Cardiac fibroblast (primary cell): ENCODE measurements around the gene BRPF1.

Experiments used
- DNase-seq, 2 donors: peaks; one replicate each; pipeline versions ENCODE4 v3.0.0 to v3.0.0-alpha.2; 2010; ENCODE audit warnings: low read depth in 2 of 2
- H3K4me3 ChIP-seq, 2 donors: replicated peaks in 1 of 2; 1 replicate in 1 of 2; 2 replicates in 1 of 2; pipeline ENCODE4 v1.5.1; 2011; ENCODE audit warnings: low read depth in 2 of 2, low read length in 2 of 2, mild to moderate bottlenecking in 2 of 2, moderate library complexity in 1 of 2
- TF ChIP-seq, protein P1 (sequence below): IDR thresholded peaks from one replicate; pipeline ENCODE4 v1.5.1; 2011; ENCODE audit warnings: low read depth, mild to moderate bottlenecking, low read length, inconsistent platforms

BRPF1 gene

GRCh38 chr3:9791127-9791526 lies 59.6 kb downstream of the BRPF1 start:
- no peak overlapping the region for H3K4me3 ChIP-seq
- no peak for DNase-seq
- TF ChIP-seq, protein P1, sequence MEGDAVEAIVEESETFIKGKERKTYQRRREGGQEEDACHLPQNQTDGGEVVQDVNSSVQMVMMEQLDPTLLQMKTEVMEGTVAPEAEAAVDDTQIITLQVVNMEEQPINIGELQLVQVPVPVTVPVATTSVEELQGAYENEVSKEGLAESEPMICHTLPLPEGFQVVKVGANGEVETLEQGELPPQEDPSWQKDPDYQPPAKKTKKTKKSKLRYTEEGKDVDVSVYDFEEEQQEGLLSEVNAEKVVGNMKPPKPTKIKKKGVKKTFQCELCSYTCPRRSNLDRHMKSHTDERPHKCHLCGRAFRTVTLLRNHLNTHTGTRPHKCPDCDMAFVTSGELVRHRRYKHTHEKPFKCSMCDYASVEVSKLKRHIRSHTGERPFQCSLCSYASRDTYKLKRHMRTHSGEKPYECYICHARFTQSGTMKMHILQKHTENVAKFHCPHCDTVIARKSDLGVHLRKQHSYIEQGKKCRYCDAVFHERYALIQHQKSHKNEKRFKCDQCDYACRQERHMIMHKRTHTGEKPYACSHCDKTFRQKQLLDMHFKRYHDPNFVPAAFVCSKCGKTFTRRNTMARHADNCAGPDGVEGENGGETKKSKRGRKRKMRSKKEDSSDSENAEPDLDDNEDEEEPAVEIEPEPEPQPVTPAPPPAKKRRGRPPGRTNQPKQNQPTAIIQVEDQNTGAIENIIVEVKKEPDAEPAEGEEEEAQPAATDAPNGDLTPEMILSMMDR, result no peak

DNA sequence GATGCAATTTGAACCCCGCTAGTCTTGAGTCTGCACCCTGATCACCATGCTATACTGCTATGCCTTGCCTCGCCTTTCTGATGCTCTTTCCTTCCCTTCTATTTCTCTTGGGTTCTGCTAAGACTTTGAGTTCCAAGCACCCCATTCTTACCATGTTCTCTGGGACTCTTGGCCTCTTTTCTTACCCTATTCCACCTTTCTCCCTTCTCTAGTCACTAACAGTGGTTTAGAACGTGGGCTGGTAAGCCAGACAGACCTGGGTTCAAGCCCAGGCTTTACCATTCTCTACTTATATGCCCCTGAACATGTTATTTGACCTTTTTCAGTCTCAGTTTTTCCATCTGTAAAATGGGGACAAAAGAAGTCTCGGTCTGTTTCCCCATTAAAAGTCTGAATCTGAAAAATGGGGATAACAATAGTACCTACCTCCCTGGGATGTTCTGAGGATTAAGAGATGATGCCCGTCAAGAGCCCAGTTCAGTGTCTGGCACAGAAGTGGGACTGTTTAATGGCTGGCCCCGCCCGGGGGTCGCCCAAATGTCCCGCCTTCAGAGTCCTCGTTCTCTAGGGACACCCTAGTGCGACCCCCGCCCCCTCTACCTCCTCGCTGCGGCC lies 60.4 kb downstream of the BRPF1 start:
- TF ChIP-seq, protein P1, result no peak
- H3K4me3 ChIP-seq, result peak overlapping the region; percentile 75 to 96

DNA sequence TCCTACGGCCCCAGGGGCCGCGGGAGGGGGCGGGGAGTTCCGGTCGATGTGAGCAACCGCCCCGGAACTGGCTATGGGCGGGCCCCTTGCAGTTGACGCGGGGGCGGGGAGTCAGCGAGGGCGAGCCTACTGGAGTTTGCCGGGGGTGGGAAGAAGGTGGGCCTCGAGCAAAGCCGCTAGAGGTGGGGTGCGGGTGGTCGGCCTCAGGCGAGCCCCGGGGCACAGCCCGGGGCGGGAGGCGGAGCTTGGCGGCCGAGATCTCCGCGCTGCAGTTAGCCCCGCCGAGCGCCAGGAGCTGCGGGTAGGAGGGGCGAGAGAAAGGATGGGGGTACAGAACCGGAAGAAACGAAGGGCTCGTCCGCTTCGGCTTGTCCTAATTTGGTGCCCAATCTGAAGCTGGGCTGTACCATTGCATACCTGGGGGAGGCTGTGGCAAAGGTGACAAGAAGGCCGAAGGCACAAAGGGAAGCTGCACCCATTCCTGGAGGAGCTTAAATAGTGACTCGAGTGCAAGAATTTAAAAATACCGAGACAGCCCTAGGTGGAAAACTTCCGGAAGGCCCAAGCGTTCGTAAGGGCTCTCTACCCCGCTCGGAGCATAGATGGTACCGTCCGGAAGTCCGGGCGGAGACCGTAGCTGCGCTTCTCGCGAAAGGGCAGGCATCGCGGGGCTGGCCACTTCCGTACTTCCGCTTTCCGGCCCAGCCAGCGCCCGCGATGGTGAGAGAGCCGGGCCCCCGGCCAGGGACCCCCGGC lies 61.0 kb downstream of the BRPF1 start, which contains the start of the genes ARPC4 and TADA3:
Gene ARPC4 (plus strand): TSS at position 678 of the 756 bp plus-strand sequence. CDS start 40 bp downstream, at position 718.
Gene TADA3 (minus strand): TSS at position 69 of the 756 bp plus-strand sequence. CDS start 1,007 bp downstream, outside the sequence.
- TF ChIP-seq, protein P1, result peak; percentile 12
- peak; percentile 98 for DNase-seq
- H3K4me3 ChIP-seq, result peak within 1 kb of the TSS; percentile 75 to 96

More for the DNA sequence above, 60.4 kb downstream of the BRPF1 start:
- DNase-seq, result no peak

- TF ChIP-seq, protein P1, result peak; percentile 5
- peak overlapping the region; percentile 75 to 96 for H3K4me3 ChIP-seq
- peak; percentile 56 to 59 for DNase-seq
Observed at GRCh38 chr3:9793161-9793781, 61.7 kb downstream of the BRPF1 start.

DNA sequence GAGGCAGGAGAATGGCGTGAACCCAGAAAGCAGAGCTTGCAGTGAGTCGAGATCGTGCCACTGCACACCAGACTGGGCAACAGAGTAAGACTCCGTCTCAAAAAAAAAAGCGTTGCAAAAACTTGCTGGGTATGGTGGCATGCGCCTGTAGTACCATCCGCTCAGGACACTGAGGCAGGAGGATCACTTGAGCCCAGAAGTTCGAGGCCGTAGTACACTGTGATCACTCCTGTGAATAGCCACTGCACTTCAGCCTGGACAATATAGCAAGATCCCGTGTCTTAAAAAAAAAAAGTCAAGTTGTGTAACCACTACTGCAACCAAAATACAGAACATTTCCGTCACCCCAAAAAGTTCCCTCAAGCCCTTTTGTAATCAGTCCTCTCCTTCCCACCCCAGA lies 62.9 kb downstream of the BRPF1 start:
- TF ChIP-seq, protein P1, result no peak
- H3K4me3 ChIP-seq, result peak overlapping the region in 1 of 2 donors; percentile 75
- DNase-seq, result no peak

DNA sequence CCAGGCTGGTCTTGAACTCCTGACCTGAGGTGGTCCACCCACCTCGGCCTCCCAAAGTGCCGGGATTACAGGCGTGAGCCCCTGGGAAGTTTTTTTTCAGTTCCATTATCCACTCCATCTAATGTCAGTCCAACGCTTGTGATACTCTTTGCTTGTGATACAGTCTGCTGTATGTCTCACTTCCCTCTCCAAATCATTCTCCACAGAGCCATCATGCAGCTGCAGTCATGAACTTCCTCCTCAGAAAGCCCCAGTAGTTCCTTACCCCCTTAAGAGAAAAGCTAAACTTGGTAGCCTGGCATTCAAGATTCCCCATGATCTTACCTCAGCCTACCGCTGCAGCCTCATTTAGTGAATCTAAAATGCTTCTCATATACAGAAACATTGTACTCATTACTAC lies 63.7 kb downstream of the BRPF1 start:
- TF ChIP-seq, protein P1, result no peak
- DNase-seq, result no peak
- H3K4me3 ChIP-seq, result no peak overlapping the region
